Kidney epithelial cell (primary cell): Measurements from ENCODE around the gene TUBB6. TPM values are rescaled to one million over a fixed set of nuclear protein-coding genes. Genes with fewer than 3 reads are reported as not detected.

Experiments
- DNase-seq: peaks from one replicate; pipeline ENCODE4 v3.0.0-alpha.2; 2010; ENCODE audit warnings: low read depth
- H3K27me3 ChIP-seq: 2 replicates; pipeline ENCODE4 v1.6.0; 2011; ENCODE audit warnings: low read length; ENCODE audit not compliant: control insufficient read depth, insufficient read depth
- H3K36me3 ChIP-seq: 2 replicates; pipeline ENCODE4 v1.5.1; 2011; ENCODE audit warnings: low read length; ENCODE audit not compliant: control insufficient read depth, insufficient read depth
- H3K4me3 ChIP-seq: 2 replicates; pipeline ENCODE4 v1.5.1; 2011; ENCODE audit warnings: low read depth, mild to moderate bottlenecking, control low read depth, low read length
- total RNA-seq: library from RNA; depleted of rRNA; stranded (reverse); fragments of >200 nt; gene quantifications from 2 replicates; pipeline ENCODE4 v1.2.3, GENCODE V29; 2015
- TF ChIP-seq, protein P1 (sequence below): IDR thresholded peaks from 2 replicates; pipeline ENCODE4 v1.5.1; 2011; ENCODE audit warnings: mild to moderate bottlenecking, moderate library complexity, low read length, control low read depth, inconsistent platforms; ENCODE audit not compliant: insufficient read depth, poor library complexity, severe bottlenecking

Gene TUBB6
- total RNA-seq, 1 donor from 2014 or later: 387 TPM

DNA sequence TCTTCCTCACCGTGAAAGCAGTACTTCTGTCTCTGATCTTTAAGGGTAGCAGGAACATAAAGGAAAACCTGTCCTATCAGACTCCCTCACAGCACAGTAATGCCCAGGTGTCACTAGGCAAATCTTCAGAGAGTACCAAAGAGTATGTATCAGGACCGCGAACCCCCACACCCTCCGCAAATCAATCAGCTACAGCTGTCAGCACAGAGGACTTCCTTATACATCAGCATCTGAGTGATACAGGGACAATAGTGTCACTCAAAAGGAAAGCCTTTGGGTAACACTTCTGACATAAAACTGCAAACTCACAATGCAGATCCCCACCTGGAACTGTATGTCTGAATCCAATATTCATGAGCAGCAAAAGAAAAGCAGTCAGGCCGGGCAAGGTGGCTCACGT lies 66.4 kb downstream of the TUBB6 start:
- no peak for DNase-seq
- no peaks in the 10 kb centered on the region for H3K27me3 ChIP-seq
- TF ChIP-seq, protein P1, sequence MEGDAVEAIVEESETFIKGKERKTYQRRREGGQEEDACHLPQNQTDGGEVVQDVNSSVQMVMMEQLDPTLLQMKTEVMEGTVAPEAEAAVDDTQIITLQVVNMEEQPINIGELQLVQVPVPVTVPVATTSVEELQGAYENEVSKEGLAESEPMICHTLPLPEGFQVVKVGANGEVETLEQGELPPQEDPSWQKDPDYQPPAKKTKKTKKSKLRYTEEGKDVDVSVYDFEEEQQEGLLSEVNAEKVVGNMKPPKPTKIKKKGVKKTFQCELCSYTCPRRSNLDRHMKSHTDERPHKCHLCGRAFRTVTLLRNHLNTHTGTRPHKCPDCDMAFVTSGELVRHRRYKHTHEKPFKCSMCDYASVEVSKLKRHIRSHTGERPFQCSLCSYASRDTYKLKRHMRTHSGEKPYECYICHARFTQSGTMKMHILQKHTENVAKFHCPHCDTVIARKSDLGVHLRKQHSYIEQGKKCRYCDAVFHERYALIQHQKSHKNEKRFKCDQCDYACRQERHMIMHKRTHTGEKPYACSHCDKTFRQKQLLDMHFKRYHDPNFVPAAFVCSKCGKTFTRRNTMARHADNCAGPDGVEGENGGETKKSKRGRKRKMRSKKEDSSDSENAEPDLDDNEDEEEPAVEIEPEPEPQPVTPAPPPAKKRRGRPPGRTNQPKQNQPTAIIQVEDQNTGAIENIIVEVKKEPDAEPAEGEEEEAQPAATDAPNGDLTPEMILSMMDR: no peak
- no peaks in the 10 kb centered on the region for H3K36me3 ChIP-seq
- H3K4me3 ChIP-seq: no peak overlapping the region

Other genes starting within 250 kb of the TUBB6 start
- gene ANKRD62, start 214.4 kb upstream of the TUBB6 start, total RNA-seq: not detected in 2 replicates
- 2.0 and 7.1 TPM in 2 replicates for gene CIDEA, start 53.9 kb upstream of the TUBB6 start, total RNA-seq
- gene AFG3L2, start 69.0 kb downstream of the TUBB6 start, total RNA-seq: 37.8 and 50.2 TPM in 2 replicates
- 4.3 and 8.6 TPM in 2 replicates for gene PRELID3A, start 99.7 kb downstream of the TUBB6 start, total RNA-seq